NCI-H2196 treated with DMSO at 0.1 percent for 48 hours (cell line): ENCODE results near the gene FAM219B.

Experiments
- DNase-seq: peaks from one replicate; lab custom pipeline; 2025; ENCODE audit not compliant: unreplicated experiment; lab: John Stamatoyannopoulos, UW

Gene FAM219B

DNA sequence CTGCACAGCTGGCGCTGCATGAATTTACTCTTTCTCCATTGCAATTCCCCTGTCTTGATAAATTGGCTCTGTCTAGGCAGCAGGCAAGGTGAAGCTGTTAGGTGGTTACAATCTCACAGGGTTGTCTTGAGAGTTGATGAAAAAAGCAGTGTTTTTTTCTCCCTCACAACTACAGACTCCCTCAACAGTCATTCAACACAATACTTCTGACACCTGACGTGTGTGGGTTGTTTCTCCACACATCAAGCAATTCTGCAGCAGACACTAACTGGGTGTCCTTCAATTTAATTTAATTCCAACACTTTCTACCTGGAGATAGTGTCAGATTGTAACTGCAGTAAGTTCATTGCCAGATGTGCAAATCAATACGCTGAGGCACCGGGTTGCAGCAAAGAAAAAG lies 28.4 kb downstream of the FAM219B start:
- no peak for DNase-seq

DNA sequence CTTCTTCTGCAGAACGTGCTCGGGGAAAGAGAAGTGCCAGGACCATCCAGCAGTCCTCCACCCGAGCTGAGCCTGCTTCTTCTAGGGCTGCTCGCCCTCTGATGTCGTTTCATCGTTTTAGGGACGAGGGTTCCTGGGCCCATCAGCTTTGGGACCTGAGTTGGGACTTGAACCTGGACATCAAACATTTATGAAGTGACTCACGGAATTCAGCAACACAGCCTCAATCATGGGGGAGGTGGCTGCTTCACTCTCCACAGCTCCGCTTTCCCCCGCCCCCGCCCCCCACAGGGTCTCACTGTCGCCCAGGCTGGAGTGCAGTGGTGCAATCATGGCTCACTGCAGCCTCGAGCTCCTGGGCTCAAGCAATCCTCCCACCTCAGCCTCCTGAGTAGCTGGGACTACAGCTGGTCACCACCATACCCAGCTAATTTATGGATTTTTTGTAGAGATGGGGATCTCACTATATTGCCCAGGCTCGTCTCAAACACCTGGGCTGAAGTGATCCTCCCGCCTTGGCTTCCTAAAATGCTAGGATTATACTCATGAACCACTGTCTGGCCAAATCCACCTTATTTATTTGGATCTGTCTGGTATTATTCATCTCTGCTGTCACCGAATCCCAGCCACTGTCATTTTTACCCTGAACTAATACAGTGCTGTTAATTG lies 32.8 kb downstream of the FAM219B start:
- no peak for DNase-seq

DNA sequence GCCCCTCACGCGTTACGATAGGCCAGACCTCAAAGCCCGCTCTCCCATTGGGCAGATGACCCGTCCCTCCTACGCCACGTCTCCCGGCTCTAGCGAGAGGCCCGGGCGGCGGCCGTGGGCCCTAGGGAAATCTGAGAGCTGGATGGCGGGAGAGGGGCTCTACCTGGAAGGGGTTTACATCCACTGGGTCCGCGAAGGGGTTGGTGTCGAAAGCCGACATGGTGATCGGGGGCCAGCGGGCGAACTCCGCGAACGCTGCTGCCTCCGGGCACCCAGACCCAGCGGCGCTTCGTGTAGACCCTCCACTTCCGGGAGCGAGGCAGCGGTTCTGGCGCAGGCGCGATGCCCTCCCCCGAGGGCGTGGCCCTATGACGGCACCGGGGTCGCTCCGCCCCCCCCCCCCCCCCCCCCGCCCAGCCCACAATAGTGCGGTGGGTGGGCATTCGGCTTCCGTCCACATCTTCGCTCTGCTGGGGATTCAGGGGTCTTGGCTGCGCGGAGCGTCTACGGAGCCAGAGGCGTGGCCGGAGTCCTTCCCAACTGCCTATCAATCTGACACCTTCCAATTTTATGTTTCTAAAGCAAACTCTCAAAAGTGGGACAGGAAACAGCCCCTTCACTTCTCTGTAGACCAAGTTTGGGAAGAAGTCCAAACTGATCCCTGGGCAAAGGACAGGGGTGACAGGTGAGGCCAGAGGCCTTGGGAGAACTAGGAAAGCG lies 33.5 kb downstream of the FAM219B start, which contains the start of gene SCAMP2:
Gene SCAMP2 (minus strand): TSS at position 330 of the 720 bp plus-strand sequence. CDS start 110 bp downstream, at position 220.
- peak; percentile 57 for DNase-seq

DNA sequence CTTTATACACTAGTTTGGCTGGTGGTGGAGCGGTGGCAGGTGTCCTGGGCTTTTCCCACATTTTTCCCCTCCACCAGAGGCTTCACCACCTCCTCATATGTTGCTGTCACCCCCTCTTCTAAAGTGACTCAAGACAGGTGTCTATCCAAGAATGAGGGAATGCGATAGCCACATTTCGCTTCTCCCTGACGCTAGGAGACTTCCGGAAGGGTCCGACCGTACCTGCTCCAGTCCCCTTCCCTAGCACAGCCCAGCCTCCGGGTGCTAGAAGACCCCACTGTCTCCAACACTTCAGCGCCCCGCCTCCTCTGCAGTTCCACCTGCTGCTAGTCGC lies 34.0 kb downstream of the FAM219B start:
- no peak for DNase-seq

- no peak for DNase-seq
Observed at GRCh38 chr15:74870436-74871215, 36.0 kb downstream of the FAM219B start.

DNA sequence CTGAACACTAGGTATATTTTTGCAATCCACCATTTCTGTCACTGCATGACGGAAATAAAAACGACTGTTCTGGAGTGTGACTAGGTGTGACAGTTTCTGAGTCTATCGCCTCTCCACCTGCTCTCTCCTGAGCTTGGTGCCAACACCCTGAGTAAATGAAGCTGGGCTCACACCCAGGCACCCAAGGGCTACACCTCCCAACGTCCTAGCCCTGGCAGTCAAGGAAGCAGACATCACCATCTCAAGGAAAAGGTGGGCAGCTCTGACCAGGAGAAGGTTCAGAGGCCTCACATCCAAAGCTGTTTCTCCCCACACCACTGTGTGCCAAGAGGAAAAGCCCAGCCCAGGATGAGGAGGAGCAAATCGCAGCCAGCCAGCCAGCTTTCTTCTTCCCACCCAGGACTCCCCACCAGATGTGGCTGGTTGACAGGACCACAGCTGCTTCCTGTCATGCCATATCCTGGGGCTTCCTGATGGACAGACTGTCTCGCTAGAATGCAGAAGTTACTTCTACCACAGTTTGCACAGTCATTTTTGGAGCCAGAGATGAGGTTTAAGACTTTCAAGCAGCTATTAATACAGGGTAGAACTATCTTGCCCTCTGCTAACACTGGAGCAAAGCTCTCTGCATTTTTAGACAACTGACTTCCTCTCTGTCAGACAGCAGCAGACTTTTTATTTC lies 36.8 kb downstream of the FAM219B start:
- DNase-seq, result no peak

GRCh38 chr15:74869372-74869725 lies 37.3 kb downstream of the FAM219B start:
- DNase-seq, result no peak

DNA sequence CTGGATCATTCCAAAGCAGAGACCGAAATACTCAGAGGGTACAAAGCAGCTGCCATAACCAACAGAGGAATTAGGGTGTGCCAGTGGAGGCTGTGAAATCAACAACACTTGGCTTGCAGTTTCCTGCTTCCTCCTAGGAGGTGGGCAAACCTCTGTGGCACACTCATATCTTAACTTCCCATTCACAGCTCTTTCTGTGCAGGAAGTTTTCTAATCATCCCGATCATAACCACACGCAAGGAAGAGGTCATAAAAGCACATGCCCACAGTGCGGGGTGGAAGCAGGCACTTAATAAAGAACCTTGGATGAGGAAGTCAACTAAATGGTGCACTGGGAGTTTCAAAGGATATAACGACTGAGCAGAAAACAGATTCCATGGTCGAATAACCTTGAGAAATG lies 38.6 kb downstream of the FAM219B start:
- DNase-seq, result no peak

GRCh38 chr15:74867466-74868038 lies 39.1 kb downstream of the FAM219B start:
- DNase-seq, result no peak

DNA sequence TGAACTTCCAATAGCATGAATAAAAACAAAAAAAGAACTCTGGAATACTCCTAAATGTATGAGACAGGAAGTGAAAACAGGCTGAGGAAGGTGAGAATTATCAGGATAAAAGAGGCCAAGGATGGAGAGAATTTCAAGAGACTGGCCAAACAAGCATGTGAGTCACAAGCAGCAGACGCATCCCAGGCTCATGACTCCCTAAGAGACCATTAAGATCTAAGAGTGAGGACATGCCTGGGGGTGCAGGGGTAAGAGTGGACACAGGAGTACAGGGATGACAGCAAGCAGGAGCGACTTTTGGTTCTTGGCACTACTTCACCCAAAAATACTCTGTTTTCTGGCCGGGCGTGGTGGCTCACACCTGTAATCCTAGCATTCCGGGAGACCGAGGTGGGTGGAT lies 40.6 kb downstream of the FAM219B start:
- DNase-seq, result no peak

GRCh38 chr15:74865316-74865715 lies 41.3 kb downstream of the FAM219B start:
- no peak for DNase-seq

- no peak for DNase-seq
Observed at GRCh38 chr15:74864296-74864695, 42.4 kb downstream of the FAM219B start.

- no peak for DNase-seq
Observed at GRCh38 chr15:74863239-74864056, 43.2 kb downstream of the FAM219B start.

- no peak for DNase-seq
Observed at GRCh38 chr15:74858369-74858740, 48.3 kb downstream of the FAM219B start.

DNA sequence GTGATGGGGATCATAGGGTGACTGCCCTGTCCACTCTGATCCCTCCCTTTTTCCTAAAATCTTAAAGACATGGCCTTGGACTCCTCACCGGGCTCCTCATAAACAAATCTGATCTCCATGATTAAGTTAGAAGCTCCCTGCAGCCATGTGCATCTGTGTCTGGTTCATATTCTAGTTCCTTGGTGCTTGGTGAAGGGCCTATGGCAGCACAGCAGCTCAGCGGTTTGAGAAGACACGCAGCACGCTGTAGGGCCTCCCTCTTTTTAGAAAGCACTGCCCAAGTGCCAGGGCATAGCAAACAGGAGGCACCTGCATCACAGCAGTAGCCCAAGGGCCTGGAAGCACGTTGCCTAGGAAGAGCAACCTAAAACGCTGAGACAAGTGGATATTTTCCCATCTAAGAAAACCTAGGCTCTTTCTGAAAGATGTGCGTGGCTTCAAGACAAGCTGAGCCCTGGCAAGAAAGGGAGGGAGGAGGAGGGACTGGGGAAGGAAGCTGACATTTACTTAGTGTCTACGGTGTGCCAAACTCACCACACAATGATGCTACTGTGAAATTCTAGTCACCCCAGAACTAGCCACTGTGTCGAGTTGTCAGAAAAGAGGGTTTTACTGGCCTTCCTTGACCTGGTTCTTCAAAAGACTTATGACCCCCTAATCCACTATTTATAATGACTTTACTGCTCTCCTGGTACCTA lies 48.8 kb downstream of the FAM219B start:
- DNase-seq, result no peak

GRCh38 chr15:74857082-74857655 lies 49.5 kb downstream of the FAM219B start:
- DNase-seq, result peak; percentile 33

DNA sequence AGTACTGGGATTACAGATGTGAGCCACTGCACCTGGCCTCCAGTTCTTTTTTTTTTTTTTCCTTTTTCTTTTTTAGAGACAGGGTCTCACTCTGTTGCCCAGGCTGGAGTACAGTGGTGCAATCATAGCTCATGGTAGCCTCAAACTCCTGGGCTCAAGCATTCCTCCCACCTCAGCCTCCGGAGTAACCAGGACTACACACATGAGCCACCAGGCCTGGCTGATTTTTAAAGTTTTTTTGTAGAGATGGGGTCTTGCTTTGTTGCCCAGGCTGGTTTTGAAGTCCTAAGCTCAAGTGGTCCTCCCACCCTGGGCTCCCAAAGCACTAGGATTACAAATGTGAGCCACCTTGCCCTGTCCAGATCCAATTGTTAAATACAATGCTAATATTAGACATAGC lies 50.1 kb downstream of the FAM219B start:
- no peak for DNase-seq

- DNase-seq, result no peak
Observed at GRCh38 chr15:74855857-74856256, 50.8 kb downstream of the FAM219B start.

DNA sequence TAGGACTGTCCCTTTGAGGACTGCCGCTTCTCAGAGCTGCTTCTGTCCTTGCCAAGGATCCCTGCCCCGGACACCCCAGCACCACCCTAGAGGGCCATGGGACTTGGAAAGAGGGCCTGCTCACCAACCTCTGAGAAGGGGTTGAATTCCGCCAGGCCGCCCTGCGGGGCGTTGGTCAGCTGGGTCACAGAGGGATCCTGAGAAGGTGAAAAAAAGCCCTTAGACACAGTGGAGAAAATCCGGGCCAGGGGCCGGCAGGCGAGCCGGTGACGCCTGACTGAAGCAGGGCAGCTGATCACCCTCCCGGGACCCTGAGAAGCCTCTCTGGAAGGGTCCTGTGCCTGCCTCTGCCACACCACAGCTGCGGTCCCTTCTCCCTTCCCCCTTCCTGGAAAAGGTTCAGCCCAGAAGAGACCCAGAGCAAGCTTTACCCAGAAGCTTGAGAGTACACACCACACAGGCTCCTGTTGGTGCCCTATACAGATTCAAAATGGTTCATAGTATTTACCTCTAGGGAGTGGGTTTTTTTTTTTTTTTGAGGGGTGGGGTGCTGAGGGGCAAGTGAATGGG lies 52.1 kb downstream of the FAM219B start:
- no peak for DNase-seq
